Measurements from ENCODE around the gene JAKMIP1.

JAKMIP1 gene

DNA sequence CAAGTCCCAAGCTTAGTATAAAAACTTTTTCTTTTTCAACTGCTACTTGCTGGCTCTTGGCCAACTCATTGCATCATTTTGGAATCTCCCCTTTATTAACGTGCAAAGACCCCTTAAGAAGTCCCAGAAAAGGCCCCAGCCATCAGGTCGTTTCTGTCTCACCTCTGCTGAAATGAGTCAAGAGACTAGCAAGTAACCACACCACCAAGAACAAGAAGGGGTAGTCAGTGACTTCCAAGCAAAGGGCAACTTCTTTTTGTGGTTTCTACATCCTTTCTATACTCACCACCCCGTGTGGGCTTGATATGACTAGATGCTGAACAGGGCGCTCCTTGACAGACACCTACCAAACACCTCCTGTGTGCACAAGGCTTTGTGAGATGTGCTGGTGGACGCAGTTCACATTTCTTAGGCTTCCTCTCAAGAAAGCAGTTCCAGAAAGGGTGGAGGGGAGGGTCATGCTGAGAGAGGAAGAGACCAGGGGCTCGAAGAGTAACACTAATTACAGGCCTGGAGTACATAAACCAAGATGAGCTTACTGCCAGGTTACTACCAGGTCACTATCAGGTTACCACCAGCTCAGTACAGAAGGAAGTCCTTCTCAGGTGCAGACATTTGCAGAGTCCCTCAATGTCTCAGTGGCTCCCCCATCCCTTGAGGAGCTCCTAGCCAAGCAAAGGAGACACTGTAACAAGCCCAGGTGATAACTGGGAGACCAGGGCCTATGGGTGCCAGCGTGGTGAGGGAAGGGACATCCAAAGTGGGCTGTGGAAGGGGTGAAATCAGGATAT lies 19.3 kb downstream of the JAKMIP1 start:
- DNase-seq, result no peak

DNA sequence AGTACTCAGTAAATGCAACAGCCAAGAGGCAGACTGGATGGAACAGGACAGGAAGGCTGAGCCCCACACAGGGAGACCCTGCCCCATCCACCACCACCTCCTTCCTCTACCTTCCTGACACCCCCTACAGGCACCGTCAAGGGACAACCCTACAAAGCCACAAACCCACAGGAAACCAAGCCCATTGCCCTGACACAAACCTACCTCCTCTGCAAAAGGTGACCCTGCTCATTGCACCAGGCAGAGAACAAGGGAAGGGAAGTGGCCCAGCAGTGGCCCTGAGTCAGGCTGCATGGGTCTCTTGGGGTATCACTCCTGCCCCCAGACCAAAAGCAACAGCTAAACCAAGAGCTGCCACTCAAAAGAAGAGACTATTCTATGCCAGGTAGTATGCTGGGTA lies 21.0 kb downstream of the JAKMIP1 start:
- no peak for DNase-seq

DNA sequence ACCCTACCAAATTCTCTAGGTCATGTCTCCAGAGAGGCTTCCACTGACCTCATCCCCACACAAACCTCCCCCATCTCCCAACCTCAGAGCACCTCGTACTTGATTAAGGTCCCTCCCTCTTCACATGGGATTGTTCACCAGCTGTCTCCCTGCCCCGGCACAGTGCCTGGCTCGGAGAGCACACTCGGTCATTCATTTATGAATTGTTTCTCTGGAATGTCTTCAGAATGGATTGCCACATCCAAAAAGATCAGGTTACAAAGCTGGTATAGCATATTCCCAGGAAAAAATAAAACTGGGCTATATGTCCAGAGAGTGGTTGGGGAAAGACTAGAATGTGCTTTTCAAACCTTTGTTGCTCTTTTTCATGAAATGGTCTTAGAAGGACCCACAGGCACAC lies 21.6 kb downstream of the JAKMIP1 start:
- no peak for DNase-seq

DNA sequence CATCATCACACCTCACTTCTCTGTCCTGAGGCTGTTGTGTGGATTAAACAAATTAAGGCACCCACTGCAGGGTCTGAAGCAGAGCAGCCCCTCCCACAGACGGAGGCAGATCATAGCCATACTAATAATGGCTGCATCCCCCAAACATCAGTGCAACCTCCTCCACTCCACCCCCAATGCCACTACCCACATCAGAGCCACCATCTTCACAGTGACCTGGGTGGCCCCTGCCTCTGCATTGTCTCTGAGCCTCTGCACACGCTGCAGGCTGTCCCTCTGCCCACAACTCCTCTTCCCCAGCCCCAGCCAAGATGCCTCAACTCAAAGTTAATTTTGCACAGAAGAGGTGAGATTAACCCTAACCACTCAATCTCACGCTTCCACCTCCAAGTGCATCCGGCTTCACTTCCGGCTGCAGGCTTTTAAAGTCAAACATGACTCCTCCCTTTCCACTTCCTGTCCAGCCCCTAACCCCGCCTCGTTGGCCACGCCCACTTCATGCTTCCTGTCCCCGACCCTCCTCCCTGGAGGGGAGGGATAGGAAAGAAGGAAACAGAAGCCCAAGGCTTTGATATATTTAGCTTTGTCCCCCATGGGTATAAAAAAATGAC lies 22.7 kb downstream of the JAKMIP1 start:
- DNase-seq, result no peak

DNA sequence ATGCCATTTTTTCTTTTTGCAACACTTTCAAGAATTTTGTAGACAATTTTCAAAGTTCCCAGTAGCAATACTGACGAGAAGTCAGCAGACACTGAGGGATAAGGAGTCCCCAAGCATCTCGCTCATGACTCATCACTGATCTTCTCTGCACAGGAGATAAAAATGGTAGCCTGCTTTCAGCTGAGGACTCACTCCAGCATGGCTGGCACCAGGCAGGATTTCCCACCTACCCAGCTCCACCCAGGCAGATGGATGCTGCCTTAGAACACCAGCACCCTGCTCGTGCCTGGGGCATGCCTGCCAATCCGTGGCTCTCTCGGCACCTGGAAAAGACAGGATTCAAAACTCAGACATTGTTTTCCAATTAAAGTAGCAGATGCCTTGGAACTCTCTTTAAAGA lies 24.9 kb downstream of the JAKMIP1 start:
- DNase-seq, result no peak

DNA sequence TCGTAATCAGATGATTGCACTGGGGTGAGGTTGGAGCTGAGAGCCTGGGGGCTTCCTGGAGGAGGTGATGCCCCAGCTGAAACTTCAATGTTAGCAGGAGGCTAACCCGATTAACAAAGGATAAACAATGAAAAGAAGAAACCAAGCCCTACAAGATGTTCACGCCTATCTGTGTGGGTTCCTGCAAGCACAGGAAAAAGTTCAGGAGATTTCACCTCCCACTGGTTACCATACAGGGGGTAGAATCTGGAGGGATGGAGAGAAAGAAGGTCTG lies 27.5 kb downstream of the JAKMIP1 start:
- no peak for DNase-seq

DNA sequence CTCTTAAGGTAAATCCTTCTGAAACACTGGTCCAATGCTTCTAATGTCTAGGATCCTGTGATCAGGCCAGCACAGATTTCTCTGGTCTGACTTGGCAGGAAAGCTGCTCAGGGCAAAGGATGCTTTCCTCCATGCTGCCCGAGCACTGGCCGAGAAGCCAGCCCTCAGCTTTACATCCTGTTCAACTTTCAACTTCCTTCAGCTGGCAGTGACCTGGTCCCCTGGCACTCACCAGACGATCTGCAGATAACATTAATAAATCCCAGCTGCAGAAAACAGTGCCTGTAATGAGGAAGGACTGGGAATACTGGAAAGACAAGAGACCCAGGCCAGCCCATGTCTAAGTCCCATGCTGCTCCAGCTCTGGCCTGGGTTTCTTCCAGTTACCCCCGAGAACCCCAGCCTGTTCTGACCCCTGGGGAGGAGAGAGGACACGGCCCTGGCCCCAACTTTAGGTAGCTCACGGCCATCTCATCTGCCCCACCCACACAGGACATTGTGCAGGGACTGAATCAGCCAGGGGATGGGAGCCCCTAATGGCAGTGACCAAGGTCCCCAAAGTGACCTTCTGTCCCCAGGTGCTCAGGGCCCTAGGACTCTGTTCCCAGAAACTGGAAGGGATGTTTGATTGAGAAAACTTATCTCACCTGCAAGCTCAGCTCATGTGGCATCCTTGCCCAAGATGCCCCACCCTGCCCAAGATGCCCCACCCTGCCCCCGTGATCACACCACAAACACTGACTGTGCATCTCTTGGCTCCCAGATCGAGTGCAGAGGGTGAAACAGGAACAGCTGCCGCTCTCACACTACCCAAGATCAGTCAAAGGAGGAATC lies 28.0 kb downstream of the JAKMIP1 start:
- no peak for DNase-seq

DNA sequence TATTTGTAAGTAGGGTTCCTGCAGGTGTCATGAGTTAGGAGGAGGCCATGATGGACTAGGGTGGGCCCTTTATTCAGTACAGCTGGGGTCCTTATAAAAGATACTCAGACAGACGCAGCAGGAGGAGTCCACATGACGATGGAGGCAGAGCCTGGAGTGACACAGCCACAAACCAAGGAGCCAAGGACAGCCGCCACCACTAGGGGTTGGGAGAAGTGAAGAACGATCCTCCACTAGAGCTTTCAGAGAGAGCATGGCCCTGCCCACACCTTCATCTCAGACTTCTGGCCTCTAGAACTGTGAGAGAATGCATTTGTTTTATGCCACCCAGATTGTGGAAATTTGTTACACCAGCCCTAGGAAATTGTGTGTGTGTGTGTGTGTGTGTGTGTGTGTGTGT lies 31.1 kb downstream of the JAKMIP1 start:
- DNase-seq, result no peak

DNA sequence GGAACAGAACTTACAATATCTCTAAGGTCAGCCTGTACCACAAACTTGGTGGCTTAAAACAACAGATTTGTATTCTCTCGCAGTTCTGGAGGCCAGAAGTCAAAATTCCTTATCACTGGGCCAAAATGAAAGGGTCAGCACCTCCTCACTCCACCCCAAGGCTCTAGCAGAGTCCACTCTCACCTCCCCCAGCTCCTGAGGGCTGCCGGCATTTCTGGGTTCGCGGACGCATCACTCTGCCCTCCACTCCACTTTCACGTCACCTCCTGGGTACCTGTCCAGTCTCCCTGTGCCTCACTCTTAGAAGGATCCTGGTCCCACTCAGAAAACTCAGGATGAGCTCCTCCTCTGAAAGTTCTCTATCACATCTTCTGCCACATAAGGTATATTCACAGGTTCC lies 34.6 kb downstream of the JAKMIP1 start:
- no peak for DNase-seq

DNA sequence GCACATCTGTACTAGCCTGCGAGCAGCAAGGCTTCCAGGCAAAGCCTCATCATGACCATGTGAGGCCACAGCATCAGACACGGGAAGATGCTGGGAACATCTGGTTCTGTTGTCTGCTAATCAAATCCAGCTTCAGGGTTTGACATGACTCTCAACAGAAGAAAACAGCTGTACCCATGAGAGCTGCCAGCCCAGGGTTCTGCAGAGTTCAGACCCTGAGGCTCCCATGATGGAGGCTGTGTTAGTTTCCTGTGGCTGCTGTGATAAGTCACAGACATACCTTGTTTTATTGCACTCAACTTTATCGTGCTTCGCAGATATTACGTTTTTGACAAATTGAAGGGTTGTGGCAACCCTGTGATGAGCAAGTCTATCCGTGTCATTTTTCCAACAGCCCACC lies 37.5 kb downstream of the JAKMIP1 start:
- no peak for DNase-seq

DNA sequence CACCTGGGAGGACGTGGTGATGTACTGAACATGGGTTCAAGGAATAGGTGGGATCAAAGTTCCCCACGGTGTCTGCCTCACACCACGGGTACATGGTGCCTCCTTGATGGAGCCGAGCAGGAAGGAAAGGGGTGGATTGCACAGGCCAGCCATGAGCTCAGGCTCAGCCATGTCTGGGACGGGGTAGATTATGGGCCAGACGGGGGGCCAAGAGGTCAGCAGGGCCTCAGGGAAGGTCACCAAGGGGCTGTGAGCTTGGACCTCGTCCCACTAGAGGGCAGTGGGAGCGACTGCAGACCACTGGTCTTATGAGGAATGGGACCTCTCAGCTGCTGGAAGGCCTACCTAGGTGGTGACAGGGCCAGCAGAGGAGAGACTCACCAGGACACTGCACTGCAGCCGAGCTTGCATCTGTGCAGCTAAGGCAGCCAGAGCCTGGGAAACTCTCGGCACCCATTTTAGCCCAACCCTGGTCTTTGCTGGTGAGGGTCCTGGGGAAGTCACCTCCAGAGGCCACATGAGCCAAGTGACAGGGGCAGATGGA lies 38.4 kb downstream of the JAKMIP1 start:
- DNase-seq, result no peak

DNA sequence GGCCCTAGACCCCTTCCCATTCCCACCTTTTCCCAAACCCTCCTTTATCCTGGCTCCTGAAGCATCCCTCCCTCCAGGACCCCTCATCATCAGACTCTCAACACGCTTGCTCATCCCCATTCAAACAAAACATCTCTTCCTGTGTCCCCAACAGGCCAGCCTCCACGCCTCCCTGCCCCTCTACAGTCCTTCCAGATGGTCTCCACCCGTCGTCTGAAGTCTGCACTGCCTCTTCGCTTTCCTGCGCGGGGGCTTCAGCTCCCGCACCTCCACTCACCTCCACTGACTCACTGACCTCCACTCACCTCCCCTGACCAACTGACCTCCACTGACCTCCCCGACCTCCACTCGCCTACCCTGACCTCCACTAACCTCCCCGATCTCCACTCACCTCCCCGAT lies 39.8 kb downstream of the JAKMIP1 start:
- no peak for DNase-seq

DNA sequence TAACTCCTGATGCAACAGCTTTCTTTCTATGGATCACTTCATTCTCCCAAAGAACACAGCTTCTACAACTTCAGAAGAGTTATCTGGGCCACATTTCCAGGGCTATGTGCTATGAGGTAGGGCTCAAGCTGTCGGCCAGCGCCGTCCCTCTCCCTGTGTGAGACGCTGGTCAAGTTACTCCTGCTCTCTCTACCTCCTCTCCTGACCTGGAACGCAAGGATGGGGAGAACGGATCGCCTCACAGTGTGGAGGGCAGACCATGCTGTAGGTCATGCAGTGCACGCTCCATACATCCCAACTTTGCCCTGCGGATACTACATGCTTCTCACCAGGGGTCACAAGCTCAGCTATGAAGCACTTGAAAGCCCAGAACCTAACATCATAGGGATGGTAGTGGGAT lies 42.4 kb downstream of the JAKMIP1 start:
- DNase-seq, result no peak

DNA sequence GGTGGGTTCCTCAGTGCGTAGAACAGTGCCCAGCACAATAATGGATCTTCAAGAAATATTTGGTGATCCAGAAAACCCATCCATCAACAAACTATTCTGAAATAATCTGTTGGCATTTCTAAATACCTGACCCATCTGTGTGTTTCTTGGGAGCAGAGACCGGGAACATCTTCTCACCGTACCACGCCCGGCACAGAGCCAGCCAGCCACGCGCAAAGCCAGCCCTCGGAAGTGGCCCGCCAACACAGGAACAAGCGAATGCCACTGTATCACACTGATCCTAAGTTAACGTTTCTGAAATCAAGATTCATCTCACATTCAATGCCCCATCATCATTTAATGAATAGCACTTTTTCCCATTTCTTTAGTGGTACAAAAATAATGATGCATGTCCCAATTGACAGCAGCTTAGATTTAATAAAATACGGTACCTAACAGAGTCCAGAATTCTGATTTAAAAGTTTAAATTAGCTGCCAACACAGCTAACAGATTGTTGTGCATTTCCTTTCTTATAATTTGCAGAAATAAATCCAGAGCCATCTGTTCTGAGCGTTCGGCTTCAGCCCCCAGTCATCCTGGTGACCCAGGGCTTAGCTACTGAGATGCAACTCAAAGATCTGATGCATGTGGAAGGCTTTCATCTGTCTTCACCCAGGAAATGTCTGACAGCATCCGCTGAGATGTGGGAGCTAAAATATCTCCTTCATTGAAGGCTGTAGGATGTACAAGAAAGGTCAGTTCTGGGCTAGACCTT lies 44.2 kb downstream of the JAKMIP1 start:
- no peak for DNase-seq

DNA sequence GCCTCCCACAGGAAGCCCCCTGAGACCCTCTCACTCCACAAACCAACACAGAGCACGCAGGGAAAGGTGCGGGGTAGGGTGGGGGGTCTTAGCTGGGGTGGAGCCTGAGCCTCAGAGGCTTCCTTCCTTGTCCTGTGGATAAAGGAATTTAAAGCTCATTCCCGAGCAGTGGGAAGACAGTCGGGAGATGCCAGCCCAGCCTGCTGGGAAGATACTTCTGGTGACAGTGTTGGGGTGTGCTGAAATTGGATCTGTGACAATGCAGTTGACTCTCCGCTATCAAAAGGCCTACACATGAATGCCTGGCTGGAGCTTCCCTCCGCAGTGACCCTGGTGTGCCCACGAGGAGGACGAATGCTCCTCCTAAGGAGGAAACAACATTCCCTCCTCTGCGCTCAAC lies 45.5 kb downstream of the JAKMIP1 start:
- DNase-seq, result no peak

DNA sequence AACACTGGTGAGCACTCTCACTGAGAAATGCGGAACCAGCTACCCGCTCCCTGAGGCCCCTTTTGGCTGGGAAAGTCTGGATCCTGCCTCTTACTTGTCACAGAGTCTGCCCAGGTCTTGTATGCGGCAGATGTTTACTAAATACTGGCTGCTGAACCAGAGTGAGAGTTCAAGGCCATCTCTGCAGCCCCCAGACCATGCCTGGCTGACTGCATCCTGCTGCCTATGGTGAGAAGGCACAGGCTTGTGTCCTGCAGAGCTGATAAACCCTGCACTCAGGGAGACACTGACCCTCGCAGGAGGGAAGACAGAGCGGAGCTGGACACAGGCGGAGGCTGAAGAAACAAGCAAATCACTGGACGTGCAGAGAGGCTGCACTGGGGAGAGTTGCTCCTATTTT lies 46.5 kb downstream of the JAKMIP1 start:
- DNase-seq, result no peak

DNA sequence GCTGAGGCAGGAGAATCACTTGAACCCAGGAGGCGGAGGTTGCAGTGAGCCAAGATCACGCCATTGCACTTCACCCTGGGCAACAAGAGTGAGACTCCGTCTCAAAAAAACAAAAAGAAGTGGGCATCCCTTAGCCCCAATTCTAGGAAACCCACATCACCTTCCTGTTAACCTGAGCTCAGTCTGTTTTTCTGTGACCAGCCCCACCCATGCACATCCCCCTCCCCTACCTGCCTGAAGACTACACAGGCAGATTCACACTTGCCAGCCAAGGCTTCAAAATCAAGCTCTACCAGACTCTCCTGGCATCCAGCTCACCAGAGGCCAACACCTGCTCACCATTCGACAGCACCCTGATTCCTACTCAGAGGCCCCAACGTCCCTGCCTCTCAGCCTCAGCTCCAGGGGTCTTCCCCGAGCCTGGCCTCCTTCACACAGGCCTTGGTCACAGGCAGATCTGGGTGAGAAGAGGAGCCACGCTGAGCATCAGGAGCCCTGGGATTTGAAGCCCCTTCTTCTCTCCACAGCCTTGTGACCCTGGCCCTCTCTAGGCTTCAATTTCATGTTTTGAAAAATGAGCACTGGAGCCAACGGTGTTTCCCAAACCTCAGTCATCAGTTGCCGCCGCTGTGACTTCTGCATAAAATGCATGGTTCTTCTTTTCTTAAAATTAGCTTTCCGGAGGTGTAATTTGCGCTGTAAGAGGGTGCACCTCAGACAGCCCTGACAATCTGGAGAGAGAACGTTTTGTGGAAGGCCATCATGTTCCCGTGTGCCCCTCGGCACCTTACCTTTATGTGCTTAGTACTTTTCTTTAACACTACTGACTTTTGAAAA lies 47.3 kb downstream of the JAKMIP1 start:
- DNase-seq, result no peak

DNA sequence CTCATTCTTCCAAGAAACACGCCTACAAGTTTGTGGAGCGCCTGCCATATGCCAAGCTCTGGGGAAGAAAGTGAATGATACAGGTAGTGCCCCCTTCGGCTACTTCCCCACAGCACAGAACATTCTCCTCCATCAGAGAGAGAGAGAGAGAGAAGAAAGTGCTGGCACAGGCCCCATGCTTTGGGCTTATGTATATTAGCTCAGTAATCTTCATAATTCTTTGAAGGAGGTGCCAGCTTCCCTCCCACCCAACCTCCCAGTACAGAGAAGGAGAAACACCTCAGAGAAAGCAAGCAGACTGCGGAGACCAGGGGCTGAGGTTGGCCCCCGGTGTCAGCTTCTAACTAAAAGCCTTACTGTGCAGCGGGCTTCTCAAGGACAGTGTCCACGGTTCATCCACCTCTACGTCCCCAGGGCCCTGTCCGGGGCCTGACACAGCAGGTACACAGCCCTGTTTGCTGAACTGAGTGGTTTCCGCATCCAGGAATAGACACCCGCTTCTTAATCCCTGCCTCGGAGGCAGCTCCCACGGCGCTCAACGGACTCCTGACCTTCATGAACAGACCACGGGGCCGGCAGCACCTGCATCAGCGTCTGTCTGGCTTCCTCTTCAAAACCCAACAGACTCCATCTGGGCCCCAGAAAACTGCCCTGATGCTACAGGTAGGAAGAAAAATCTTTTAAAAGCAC lies 50.2 kb downstream of the JAKMIP1 start:
- DNase-seq, result no peak

DNA sequence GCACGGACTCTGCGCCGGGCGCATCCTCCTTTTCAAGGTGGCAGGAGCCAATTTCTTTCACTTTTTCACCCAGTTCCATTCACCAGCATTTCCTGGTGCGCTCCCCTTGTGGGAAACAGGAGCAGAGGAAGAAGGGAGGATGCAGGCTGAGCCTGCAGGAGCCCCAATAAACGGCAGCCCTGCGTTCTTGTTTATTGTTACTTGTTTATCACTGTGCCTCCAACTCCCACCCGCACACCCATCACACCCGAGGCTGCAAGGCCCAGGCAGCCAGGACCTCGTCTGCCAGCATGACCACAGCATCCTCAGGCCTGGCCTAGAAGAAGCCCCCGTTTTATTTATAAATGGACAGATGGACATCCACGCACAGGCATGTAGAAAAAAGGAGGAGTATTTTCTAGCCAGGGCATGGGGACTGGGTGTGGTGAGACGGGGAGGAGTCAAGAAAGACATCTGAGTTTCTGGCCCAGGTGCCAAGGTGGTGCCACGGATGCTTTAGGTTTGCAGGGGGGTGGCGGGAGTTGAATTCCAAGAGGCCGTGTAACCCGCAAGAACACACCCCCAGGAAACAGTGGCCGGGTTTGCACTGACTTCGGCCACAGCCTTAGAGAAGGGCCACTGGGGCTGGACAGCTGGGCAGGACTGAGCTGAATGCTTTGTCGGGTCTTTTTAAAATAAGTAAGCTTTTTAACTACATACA lies 51.7 kb downstream of the JAKMIP1 start:
- DNase-seq, result no peak

DNA sequence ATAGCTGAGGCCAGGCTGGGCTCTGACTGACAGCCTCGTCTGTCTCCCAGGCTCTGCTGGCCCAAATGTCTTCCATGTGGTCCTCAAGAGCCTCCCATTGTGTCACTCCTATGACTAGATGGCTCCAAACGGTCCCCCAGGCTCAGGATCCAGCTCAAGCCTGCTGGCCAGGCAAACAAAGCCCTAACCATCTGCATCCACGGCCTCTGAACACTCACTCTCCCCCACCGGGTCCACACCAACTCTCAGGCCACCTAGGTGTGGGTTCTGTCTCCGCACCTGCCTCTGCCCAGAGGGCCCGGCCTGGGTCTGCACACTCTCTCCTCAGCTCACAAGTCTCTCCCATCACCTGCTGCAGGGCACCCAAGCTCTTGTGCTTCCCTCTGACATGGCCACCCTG lies 52.9 kb downstream of the JAKMIP1 start:
- no peak for DNase-seq
